SK-N-SH treated with all-trans-retinoic acid at 6 μM for 48 hours (cell line): ENCODE data around the gene MMP21.

Experiments used
- ATAC-seq: fragments of 200-7000 bp; cut with Tn5 transposase; 3 replicates; pipeline ENCODE4 v1.9.1; 2020; ENCODE audit warnings: mild to moderate bottlenecking, moderate library complexity
- ARNTL ChIP-seq: fragments of 450-650 bp; formaldehyde crosslinking; IDR thresholded peaks from 2 replicates; pipeline ENCODE4 v1.5.0; 2020; ENCODE audit warnings: low read depth, mild to moderate bottlenecking, moderate library complexity, borderline replicate concordance
- CSDC2 ChIP-seq: fragments of 250-450 bp; sonication (Bioruptor Pico); IDR thresholded peaks from 2 replicates; pipeline ENCODE4 v1.5.0; 2020; ENCODE audit warnings: mild to moderate bottlenecking, moderate library complexity
- CSRNP3 ChIP-seq: fragments of 250-450 bp; sonication (Bioruptor Pico); IDR thresholded peaks from 2 replicates; pipeline ENCODE4 v1.5.1; 2021; ENCODE audit warnings: mild to moderate bottlenecking, moderate library complexity
- ESRRG ChIP-seq: fragments of 250-450 bp; sonication (Bioruptor Pico); IDR thresholded peaks from 2 replicates; pipeline ENCODE4 v1.6.1; 2021; ENCODE audit warnings: mild to moderate bottlenecking
- GLIS3 ChIP-seq: fragments of 250-450 bp; sonication (Bioruptor Pico); IDR thresholded peaks from 2 replicates; pipeline ENCODE4 v1.5.0; 2020; ENCODE audit warnings: mild to moderate bottlenecking, moderate library complexity
- ISL1 ChIP-seq: fragments of 250-450 bp; sonication (Bioruptor Pico); IDR thresholded peaks from 2 replicates; pipeline ENCODE4 v2.1.2; 2022; ENCODE audit warnings: mild to moderate bottlenecking, moderate library complexity
- OSR1 ChIP-seq: fragments of 250-450 bp; sonication (Bioruptor Pico); IDR thresholded peaks from 2 replicates; pipeline ENCODE4 v1.8.0; 2022; ENCODE audit warnings: moderate library complexity, mild to moderate bottlenecking, inconsistent platforms
- PATZ1 ChIP-seq: fragments of 250-450 bp; sonication (Bioruptor Pico); IDR thresholded peaks from 2 replicates; pipeline ENCODE4 v1.8.0; 2020; ENCODE audit warnings: mild to moderate bottlenecking, moderate library complexity, borderline replicate concordance
- POU6F1 ChIP-seq: fragments of 250-450 bp; sonication (Bioruptor Pico); IDR thresholded peaks from 2 replicates; pipeline ENCODE4 v1.8.0; 2021; ENCODE audit warnings: low read depth, mild to moderate bottlenecking, moderate library complexity, borderline replicate concordance
- PPARA ChIP-seq: fragments of 250-450 bp; sonication (Bioruptor Pico); IDR thresholded peaks from 2 replicates; pipeline ENCODE4 v1.5.0; 2020; ENCODE audit warnings: mild to moderate bottlenecking, borderline replicate concordance
- RARB ChIP-seq: fragments of 250-450 bp; sonication (Bioruptor Pico); IDR thresholded peaks from 2 replicates; pipeline ENCODE4 v1.8.0; 2021; ENCODE audit warnings: mild to moderate bottlenecking, moderate library complexity
- SNAI2 ChIP-seq: fragments of 250-450 bp; sonication (Bioruptor Pico); IDR thresholded peaks from 2 replicates; pipeline ENCODE4 v1.5.0; 2020; ENCODE audit warnings: mild to moderate bottlenecking, moderate library complexity
- TCF4 ChIP-seq: fragments of 250-450 bp; sonication (Bioruptor Pico); IDR thresholded peaks from 2 replicates; pipeline ENCODE4 v1.8.0; 2021; ENCODE audit warnings: mild to moderate bottlenecking, moderate library complexity, borderline replicate concordance
- TOX ChIP-seq: fragments of 250-450 bp; sonication (Bioruptor Pico); IDR thresholded peaks from 2 replicates; pipeline ENCODE4 v1.8.0; 2021; ENCODE audit warnings: mild to moderate bottlenecking, moderate library complexity, borderline replicate concordance
- TSHZ2 ChIP-seq: fragments of 250-450 bp; sonication (Bioruptor Pico); IDR thresholded peaks from 2 replicates; pipeline ENCODE4 v1.5.0; 2020; ENCODE audit warnings: mild to moderate bottlenecking, moderate library complexity
- ZC3H10 ChIP-seq: fragments of 250-450 bp; sonication (Bioruptor Pico); IDR thresholded peaks from 2 replicates; pipeline ENCODE4 v1.5.1; 2021; ENCODE audit warnings: mild to moderate bottlenecking, moderate library complexity
- ZFP3 ChIP-seq: fragments of 250-450 bp; sonication (Bioruptor Pico); IDR thresholded peaks from 2 replicates; pipeline ENCODE4 v1.5.0; 2020; ENCODE audit warnings: mild to moderate bottlenecking, moderate library complexity
- ZFP30 ChIP-seq: fragments of 450-650 bp; formaldehyde crosslinking; IDR thresholded peaks from 2 replicates; pipeline ENCODE4 v1.5.0; 2022; ENCODE audit warnings: mild to moderate bottlenecking, moderate library complexity
- ZNF565 ChIP-seq: fragments of 450-650 bp; formaldehyde crosslinking; conservative IDR thresholded peaks from 2 replicates; pipeline ENCODE4 v1.5.0; 2020; ENCODE audit warnings: low read depth, mild to moderate bottlenecking, moderate library complexity
- ZNF70 ChIP-seq: fragments of 450-650 bp; formaldehyde crosslinking; IDR thresholded peaks from 2 replicates; pipeline ENCODE4 v1.5.0; 2020; ENCODE audit warnings: mild to moderate bottlenecking, moderate library complexity
- ZNF8 ChIP-seq: fragments of 450-650 bp; formaldehyde crosslinking; IDR thresholded peaks from 2 replicates; pipeline ENCODE4 v1.5.0; 2020; ENCODE audit warnings: mild to moderate bottlenecking, moderate library complexity

Gene MMP21

GRCh38 chr10:125820701-125821100 lies 45.1 kb upstream of the MMP21 start:
- ATAC-seq: no peak
- TF ChIP-seq ZNF8: no peak
- no peak for TF ChIP-seq ESRRG (CRISPR knock-in tag)
- TF ChIP-seq CSRNP3: no peak
- no peak for TF ChIP-seq ISL1
- TF ChIP-seq PPARA (CRISPR knock-in tag): no peak
- no peak for TF ChIP-seq ZC3H10
- no peak for TF ChIP-seq GLIS3 (CRISPR knock-in tag)
- no peak for TF ChIP-seq ZNF565 (CRISPR knock-in tag)
- TF ChIP-seq OSR1 (CRISPR knock-in tag): no peak
- no peak for TF ChIP-seq TOX (CRISPR knock-in tag)
- no peak for TF ChIP-seq ZFP3 (CRISPR knock-in tag)
- no peak for TF ChIP-seq SNAI2 (CRISPR knock-in tag)
- no peak for TF ChIP-seq RARB (CRISPR knock-in tag)
- no peak for TF ChIP-seq ZNF70 (CRISPR knock-in tag)
- TF ChIP-seq ARNTL (CRISPR knock-in tag): no peak
- no peak for TF ChIP-seq TCF4 (CRISPR knock-in tag)

- TF ChIP-seq RARB (CRISPR knock-in tag): no peak
- TF ChIP-seq ISL1: no peak
- no peak for TF ChIP-seq ARNTL (CRISPR knock-in tag)
- no peak for TF ChIP-seq TSHZ2 (CRISPR knock-in tag)
- TF ChIP-seq ZNF70 (CRISPR knock-in tag): no peak
- TF ChIP-seq PATZ1: no peak
- no peak for ATAC-seq
These were observed 41.8 kb upstream of the MMP21 start for GRCh38 chr10:125817337-125817946.

GRCh38 chr10:125816548-125816947 lies 40.9 kb upstream of the MMP21 start:
- TF ChIP-seq ESRRG (CRISPR knock-in tag): no peak
- TF ChIP-seq PATZ1: no peak
- no peak for TF ChIP-seq ZFP30
- no peak for TF ChIP-seq GLIS3 (CRISPR knock-in tag)
- no peak for TF ChIP-seq ZNF8
- TF ChIP-seq ZNF565 (CRISPR knock-in tag): no peak
- no peak for TF ChIP-seq CSRNP3
- TF ChIP-seq TCF4 (CRISPR knock-in tag): no peak
- no peak for TF ChIP-seq ZNF70 (CRISPR knock-in tag)
- ATAC-seq: no peak

- no peak for ATAC-seq
- TF ChIP-seq ESRRG (CRISPR knock-in tag) (no peak), SNAI2 (CRISPR knock-in tag) (no peak), ZNF70 (CRISPR knock-in tag) (no peak), TOX (CRISPR knock-in tag) (no peak), POU6F1 (CRISPR knock-in tag) (no peak), ARNTL (CRISPR knock-in tag) (no peak), ZNF8 (no peak), ZC3H10 (no peak), CSDC2 (CRISPR knock-in tag) (no peak), TSHZ2 (CRISPR knock-in tag) (no peak), TCF4 (CRISPR knock-in tag) (no peak)
These were observed 40.1 kb upstream of the MMP21 start for GRCh38 chr10:125815764-125816163.
